Nephron (organoid): ENCODE measurements around the gene PPIE.
A peak's percentile ranks its signal among the peaks of the same experiment; 100 is the strongest.
"Not testable (repeated sequence)": the region's sequence is repeated elsewhere in the genome, so short reads cannot be mapped to it uniquely, and the experiment has no call there.

Experiments used
- H3K27ac Mint-ChIP-seq, 3 experiments: 2 replicates each; pipeline ENCODE4 v1.8.0; 2020; ENCODE audit warnings: mixed read lengths in 3 of 3, mild to moderate bottlenecking in 2 of 3, moderate library complexity in 1 of 3
- H3K27me3 Mint-ChIP-seq: 2 replicates; pipeline ENCODE4 v1.8.0; 2021; ENCODE audit warnings: low read depth, mild to moderate bottlenecking, moderate library complexity, mixed read lengths
- H3K36me3 Mint-ChIP-seq: 2 replicates; pipeline ENCODE4 v1.8.0; 2020; ENCODE audit warnings: low read depth, mixed read lengths
- H3K4me1 Mint-ChIP-seq: 2 replicates; pipeline ENCODE4 v1.8.0; 2020; ENCODE audit warnings: mixed read lengths
- H3K4me3 Mint-ChIP-seq, 3 experiments: 2 replicates each; pipeline ENCODE4 v1.8.0; 2020; ENCODE audit warnings: mild to moderate bottlenecking in 3 of 3, mixed read lengths in 3 of 3, moderate library complexity in 2 of 3
- H3K9me3 Mint-ChIP-seq: 2 replicates; pipeline ENCODE4 v1.8.0; 2020; ENCODE audit warnings: mixed read lengths
- CTCF ChIP-seq, 3 experiments: fragments of 200-600 bp; sonication (generic); IDR thresholded peaks; one replicate each; pipeline ENCODE4 v1.5.0; 2021; ENCODE audit warnings: antibody characterized with exemption in 3 of 3; ENCODE audit not compliant: unreplicated experiment in 3 of 3

The PPIE gene

GRCh38 chr1:39788426-39788757 lies 49.7 kb downstream of the PPIE start:
- Mint-ChIP-seq H3K4me1 (peaks cover 7% of the 10 kb centered on the region), H3K9me3 (peaks cover 3% of the 10 kb centered on the region), H3K36me3 (no peaks in the 10 kb centered on the region), H3K27ac (no peak overlapping the region), H3K4me3 (no peak overlapping the region), H3K27me3 (peaks cover 73% of the 10 kb centered on the region)
- no peak for TF ChIP-seq CTCF (IDR thresholded peaks at IDR 0.05; ENCODE audit: unreplicated experiment in 3 of 3)

GRCh38 chr1:39788758-39789570 lies 50.3 kb downstream of the PPIE start, which contains the start of gene BMP8B:
Gene BMP8B, minus strand, starts transcription at chr1:39788865. Its CDS starts 380 bp downstream, at chr1:39788485.
- Mint-ChIP-seq H3K4me3 (peak within 1 kb of the TSS; percentile 67 to 77 (median 76)), H3K27ac (no peak within 1 kb of the TSS), H3K9me3 (peaks cover 3% of the 10 kb centered on the region), H3K36me3 (no peaks in the 10 kb centered on the region), H3K27me3 (peaks cover 75% of the 10 kb centered on the region), H3K4me1 (peaks cover 7% of the 10 kb centered on the region)
- TF ChIP-seq CTCF (IDR thresholded peaks at IDR 0.05; ENCODE audit: unreplicated experiment in 3 of 3): no peak

- H3K4me3 Mint-ChIP-seq: peak overlapping the region; percentile 67 to 77 (median 76)
- H3K27ac Mint-ChIP-seq: no peak overlapping the region
- H3K9me3 Mint-ChIP-seq: peaks cover 3% of the 10 kb centered on the region
- no peaks in the 10 kb centered on the region for H3K36me3 Mint-ChIP-seq
- no peak for TF ChIP-seq CTCF (IDR thresholded peaks at IDR 0.05; ENCODE audit: unreplicated experiment in 3 of 3)
- H3K4me1 Mint-ChIP-seq: peaks cover 7% of the 10 kb centered on the region
- H3K27me3 Mint-ChIP-seq: peaks cover 76% of the 10 kb centered on the region
Observed at GRCh38 chr1:39789571-39790110, 51.0 kb downstream of the PPIE start.

GRCh38 chr1:39791838-39792237 lies 53.2 kb downstream of the PPIE start:
- Mint-ChIP-seq H3K27ac (no peak overlapping the region), H3K9me3 (peaks cover 3% of the 10 kb centered on the region), H3K4me3 (no peak overlapping the region), H3K4me1 (no peaks in the 10 kb centered on the region), H3K36me3 (no peaks in the 10 kb centered on the region), H3K27me3 (peaks cover 64% of the 10 kb centered on the region)
- TF ChIP-seq CTCF (IDR thresholded peaks at IDR 0.05; ENCODE audit: unreplicated experiment in 3 of 3): no peak

GRCh38 chr1:39795651-39796050 lies 57.0 kb downstream of the PPIE start:
- Mint-ChIP-seq H3K4me1 (no peaks in the 10 kb centered on the region), H3K4me3 (no peak overlapping the region), H3K9me3 (peaks cover 3% of the 10 kb centered on the region), H3K36me3 (no peaks in the 10 kb centered on the region), H3K27me3 (peaks cover 41% of the 10 kb centered on the region), H3K27ac (no peak overlapping the region)
- TF ChIP-seq CTCF (IDR thresholded peaks at IDR 0.05; ENCODE audit: unreplicated experiment in 3 of 3): no peak

GRCh38 chr1:39798859-39799769 lies 60.4 kb downstream of the PPIE start:
- not testable (repeated sequence) for H3K27me3 Mint-ChIP-seq, H3K4me1 Mint-ChIP-seq, H3K27ac Mint-ChIP-seq, H3K36me3 Mint-ChIP-seq, H3K9me3 Mint-ChIP-seq, H3K4me3 Mint-ChIP-seq
